ENCODE results near the gene MED20. TPM values are rescaled to one million over a fixed set of nuclear protein-coding genes. Genes with fewer than 3 reads are reported as not detected.

The MED20 gene
- polyA plus RNA-seq, 1 of the 3 experiments (the other 2 are of a cell fraction), result 25.1 TPM

DNA sequence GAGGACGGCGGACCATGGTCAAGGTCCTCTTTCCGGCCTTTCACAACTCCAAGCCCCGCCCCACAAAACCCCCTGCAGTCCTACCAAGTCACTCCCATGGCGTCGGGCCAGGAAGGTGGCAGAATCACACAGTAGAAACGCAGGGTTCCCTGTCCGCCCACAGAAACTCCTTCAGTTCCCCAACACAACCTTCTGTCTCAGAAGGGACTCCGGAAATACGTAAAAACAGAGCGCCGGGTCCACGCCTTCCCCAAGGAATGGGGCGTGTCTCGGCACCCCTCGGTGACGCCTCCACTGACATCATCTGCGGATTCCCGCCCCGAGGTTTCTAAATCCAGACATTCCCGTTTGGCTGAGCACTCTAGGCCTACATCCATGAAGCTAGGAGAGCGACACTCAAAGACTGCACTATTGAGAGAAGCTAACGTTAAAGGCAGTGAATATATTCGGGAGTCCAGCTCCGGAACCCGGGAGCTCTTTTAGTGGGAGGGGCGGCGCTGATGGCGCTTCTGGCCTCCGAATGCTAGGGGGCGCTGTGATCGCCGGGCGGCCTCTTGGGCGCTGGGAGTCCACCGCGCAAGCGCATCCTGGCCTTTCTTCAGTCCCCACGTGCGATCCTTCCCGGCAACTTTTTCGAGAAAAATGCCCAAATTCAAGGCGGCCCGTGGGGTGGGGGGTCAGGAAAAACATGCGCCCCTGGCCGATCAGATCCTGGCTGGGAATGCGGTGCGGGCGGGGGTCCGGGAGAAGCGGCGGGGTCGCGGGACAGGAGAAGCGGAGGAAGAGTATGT, at the start of gene MED20, which contains the start of gene BYSL (continued):
- TF ChIP-seq IRF3 (IDR thresholded peaks at IDR 0.05; ENCODE audit: low read depth, low read length) (no peak), FOXM1 (IDR thresholded peaks at IDR 0.05; ENCODE audit: low read depth) (no peak), POLR2AphosphoS5 (IDR thresholded peaks at IDR 0.05; ENCODE audit: low read depth, low read length) (peak; percentile 85), RXRA (IDR thresholded peaks at IDR 0.05; ENCODE audit: borderline replicate concordance, low read depth) (no peak), REST (IDR thresholded peaks at IDR 0.05; ENCODE audit: low read depth, low read length) (no peak)
- TF ChIP-seq, protein P1, sequence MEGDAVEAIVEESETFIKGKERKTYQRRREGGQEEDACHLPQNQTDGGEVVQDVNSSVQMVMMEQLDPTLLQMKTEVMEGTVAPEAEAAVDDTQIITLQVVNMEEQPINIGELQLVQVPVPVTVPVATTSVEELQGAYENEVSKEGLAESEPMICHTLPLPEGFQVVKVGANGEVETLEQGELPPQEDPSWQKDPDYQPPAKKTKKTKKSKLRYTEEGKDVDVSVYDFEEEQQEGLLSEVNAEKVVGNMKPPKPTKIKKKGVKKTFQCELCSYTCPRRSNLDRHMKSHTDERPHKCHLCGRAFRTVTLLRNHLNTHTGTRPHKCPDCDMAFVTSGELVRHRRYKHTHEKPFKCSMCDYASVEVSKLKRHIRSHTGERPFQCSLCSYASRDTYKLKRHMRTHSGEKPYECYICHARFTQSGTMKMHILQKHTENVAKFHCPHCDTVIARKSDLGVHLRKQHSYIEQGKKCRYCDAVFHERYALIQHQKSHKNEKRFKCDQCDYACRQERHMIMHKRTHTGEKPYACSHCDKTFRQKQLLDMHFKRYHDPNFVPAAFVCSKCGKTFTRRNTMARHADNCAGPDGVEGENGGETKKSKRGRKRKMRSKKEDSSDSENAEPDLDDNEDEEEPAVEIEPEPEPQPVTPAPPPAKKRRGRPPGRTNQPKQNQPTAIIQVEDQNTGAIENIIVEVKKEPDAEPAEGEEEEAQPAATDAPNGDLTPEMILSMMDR (IDR thresholded peaks at IDR 0.05), result peak; percentile 97

DNA sequence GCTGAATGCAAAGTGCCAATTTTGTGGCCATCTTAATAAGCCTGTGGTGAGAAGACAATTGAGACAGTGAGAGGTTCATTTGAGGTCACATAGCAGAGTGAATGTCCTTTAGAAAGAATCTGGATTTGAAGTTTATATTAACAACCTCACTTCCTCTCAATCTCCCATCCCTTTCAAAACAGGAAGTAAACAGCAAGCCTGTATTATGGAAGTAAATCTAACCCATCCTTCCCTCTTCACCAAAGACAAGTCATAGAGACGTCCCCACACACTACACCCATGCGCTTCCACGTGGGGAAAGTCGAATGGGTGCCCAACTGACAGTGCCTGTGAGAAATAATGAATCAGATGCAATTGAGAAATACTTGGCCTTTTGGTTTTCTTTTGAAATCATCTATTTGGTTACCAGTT, 49.5 kb upstream of the MED20 start:
- no peak overlapping the region for H3K4me2 ChIP-seq
- 0 out of 2 replicates have a peak overlapping the region, but pooled peaks have one; percentile 47 for H2AFZ ChIP-seq (ENCODE audit: low read depth)
- H3F3A ChIP-seq (replicated peaks; ENCODE audit: insufficient read depth), result peaks cover 3% of the 10 kb centered on the region
- no peaks in the 10 kb centered on the region for H3K9me2 ChIP-seq
- TF ChIP-seq FOXM1 (IDR thresholded peaks at IDR 0.05; ENCODE audit: low read depth) (no peak), SIN3A (IDR thresholded peaks at IDR 0.05; ENCODE audit: borderline replicate concordance, low read depth, low read length) (no peak)
- CTCF ChIA-PET, result no interaction called here
- 70% methylated on average over 4 of the region's 4 CpGs for WGBS (ENCODE audit: low lambda C conversion rate)
- H3K27ac ChIP-seq (ENCODE audit: low read depth in 2 of 2, low read length in 1 of 2), result no peak overlapping the region
- H3K4me1 ChIP-seq (ENCODE audit: control insufficient read depth in 1 of 2, insufficient read depth in 2 of 2, low read depth in 1 of 2, low read length in 1 of 2), result peaks cover 0 to 9% of the 10 kb centered on the region in 2 experiments; a peak in 1 of 4 replicates
- no peak overlapping the region for H3K4me3 ChIP-seq (ENCODE audit: low read depth in 2 of 2, low read length in 1 of 2)
- no peaks in the 10 kb centered on the region for H3K27me3 ChIP-seq (ENCODE audit: insufficient read depth)
- no peak for DNase-seq
- POLR2A ChIA-PET, result no interaction called here
- no peaks in the 10 kb centered on the region for H3K36me3 ChIP-seq (replicated peaks in 1 of 2; ENCODE audit: control insufficient read depth in 1 of 2, insufficient read depth in 2 of 2, low read length in 1 of 2)
- no peaks in the 10 kb centered on the region for H4K20me1 ChIP-seq (ENCODE audit: insufficient read depth)
- no peak overlapping the region for H3K9ac ChIP-seq
- no peaks in the 10 kb centered on the region for H3K79me2 ChIP-seq (ENCODE audit: insufficient read depth)
- no peaks in the 10 kb centered on the region for H3K9me3 ChIP-seq

Data from SK-N-SH (cell line).